Neural progenitor cell (in vitro differentiated cells): ENCODE results near the gene LRP1B. TPM values are rescaled to one million over a fixed set of nuclear protein-coding genes. Genes with fewer than 3 reads are reported as not detected.

ENCODE experiments used
- DNase-seq: peaks from one replicate; pipeline ENCODE4 v3.0.0-alpha.2; 2016; ENCODE audit warnings: low spot score
- H2AFZ ChIP-seq: fragments of 200-600 bp; sonication (generic); replicated peaks from 2 replicates; pipeline ENCODE4 v1.6.1; 2016; ENCODE audit warnings: antibody characterized with exemption
- H3F3A ChIP-seq: fragments of 200-600 bp; sonication (generic); 2 replicates; pipeline ENCODE4 v1.6.1; 2016; ENCODE audit warnings: antibody characterized with exemption, low read depth
- H3K27ac ChIP-seq: fragments of 200-600 bp; sonication (generic); 2 replicates; pipeline ENCODE4 v1.5.1; 2016; ENCODE audit warnings: mild to moderate bottlenecking
- H3K27me3 ChIP-seq: fragments of 200-600 bp; sonication (generic); 2 replicates; pipeline ENCODE4 v1.6.1; 2016; ENCODE audit warnings: mild to moderate bottlenecking, moderate library complexity
- H3K36me3 ChIP-seq: fragments of 200-600 bp; sonication (generic); 2 replicates; pipeline ENCODE4 v1.5.1; 2016
- H3K4me1 ChIP-seq: fragments of 200-600 bp; sonication (generic); 2 replicates; pipeline ENCODE4 v1.6.1; 2016; ENCODE audit warnings: mixed run types
- H3K4me2 ChIP-seq: fragments of 200-600 bp; sonication (generic); 2 replicates; pipeline ENCODE4 v1.6.1; 2016
- H3K4me3 ChIP-seq: fragments of 200-600 bp; sonication (generic); 2 replicates; pipeline ENCODE4 v1.5.1; 2016
- H3K79me2 ChIP-seq: fragments of 200-600 bp; sonication (generic); 2 replicates; pipeline ENCODE4 v1.6.1; 2016; ENCODE audit warnings: low read depth
- H3K9ac ChIP-seq: fragments of 200-600 bp; sonication (generic); 2 replicates; pipeline ENCODE4 v1.6.1; 2016
- H3K9me3 ChIP-seq: fragments of 200-600 bp; sonication (generic); 2 replicates; pipeline ENCODE4 v1.5.1; 2016; ENCODE audit warnings: low read depth
- H4K20me1 ChIP-seq: fragments of 200-600 bp; sonication (generic); 2 replicates; pipeline ENCODE4 v1.6.1; 2016; ENCODE audit warnings: low read depth
- H3K27ac Mint-ChIP-seq: 3 replicates; pipeline ENCODE4 v1.8.0; 2021; ENCODE audit warnings: mixed read lengths
- H3K27me3 Mint-ChIP-seq: 2 replicates; pipeline ENCODE4 v1.8.0; 2022; ENCODE audit warnings: low read depth, mild to moderate bottlenecking, inconsistent platforms, moderate library complexity, mixed read lengths; ENCODE audit not compliant: insufficient read depth
- H3K36me3 Mint-ChIP-seq: 3 replicates; pipeline ENCODE4 v1.8.0; 2021; ENCODE audit warnings: mixed read lengths
- H3K4me1 Mint-ChIP-seq: 3 replicates; pipeline ENCODE4 v1.8.0; 2021; ENCODE audit warnings: mixed read lengths
- H3K4me3 Mint-ChIP-seq: 3 replicates; pipeline ENCODE4 v1.8.0; 2021; ENCODE audit warnings: mild to moderate bottlenecking, moderate library complexity, mixed read lengths
- H3K9me3 Mint-ChIP-seq: 3 replicates; pipeline ENCODE4 v1.8.0; 2020; ENCODE audit warnings: mixed read lengths
- CTCF ChIP-seq: fragments of 200-600 bp; sonication (generic); IDR thresholded peaks from 2 replicates; pipeline ENCODE4 v1.5.1; 2017; ENCODE audit warnings: antibody characterized with exemption, mild to moderate bottlenecking
- EZH2 ChIP-seq: fragments of 200-600 bp; sonication (generic); IDR thresholded peaks from 2 replicates; pipeline ENCODE4 v1.6.1; 2017; ENCODE audit warnings: antibody characterized with exemption, mild to moderate bottlenecking, moderate library complexity
- EZH2phosphoT487 ChIP-seq: fragments of 200-600 bp; sonication (generic); IDR thresholded peaks from 2 replicates; pipeline ENCODE4 v1.6.1; 2017; ENCODE audit warnings: antibody characterized with exemption
- total RNA-seq: library from RNA; depleted of rRNA; stranded (reverse); fragments of >200 nt; gene quantifications from 2 replicates; pipeline ENCODE4 v1.2.3, GENCODE V29; 2015; ENCODE audit warnings: low replicate concordance

LRP1B gene
- total RNA-seq, 1 donor from 2014 or later: not detected

- Histone ChIP-seq H2AFZ (no peak overlapping the region), H3K4me2 (no peak overlapping the region), H4K20me1 (no peaks in the 10 kb centered on the region), H3F3A (no peaks in the 10 kb centered on the region), H3K79me2 (no peaks in the 10 kb centered on the region), H3K27me3 (no peaks in the 10 kb centered on the region), H3K9me3 (no peaks in the 10 kb centered on the region), H3K27ac (no peak overlapping the region), H3K4me1 (no peaks in the 10 kb centered on the region), H3K9ac (no peak overlapping the region), H3K4me3 (no peak overlapping the region), H3K36me3 (no peaks in the 10 kb centered on the region)
- DNase-seq: no peak
- Mint-ChIP-seq H3K4me3 (no peak overlapping the region), H3K9me3 (no peaks in the 10 kb centered on the region), H3K4me1 (no peaks in the 10 kb centered on the region), H3K36me3 (no peaks in the 10 kb centered on the region), H3K27me3 (no peaks in the 10 kb centered on the region), H3K27ac (no peak overlapping the region)
- TF ChIP-seq EZH2: no peak
- no peak for TF ChIP-seq CTCF
- no peak for TF ChIP-seq EZH2phosphoT487
Observed at GRCh38 chr2:140187086-140187485, 1943.7 kb downstream of the LRP1B start.

- H3K4me3 Mint-ChIP-seq: no peak overlapping the region
- Histone ChIP-seq H4K20me1 (no peaks in the 10 kb centered on the region), H3K9me3 (no peaks in the 10 kb centered on the region), H3K36me3 (no peaks in the 10 kb centered on the region), H3K27ac (no peak overlapping the region), H3K4me2 (no peak overlapping the region), H3K79me2 (no peaks in the 10 kb centered on the region), H3K4me1 (no peaks in the 10 kb centered on the region), H3K4me3 (no peak overlapping the region), H3F3A (no peaks in the 10 kb centered on the region), H3K27me3 (no peaks in the 10 kb centered on the region), H3K9ac (no peak overlapping the region), H2AFZ (no peak overlapping the region)
- H3K27ac Mint-ChIP-seq: no peak overlapping the region
- TF ChIP-seq CTCF: no peak
- no peak for TF ChIP-seq EZH2phosphoT487
- TF ChIP-seq EZH2: no peak
- no peak for DNase-seq
- no peaks in the 10 kb centered on the region for H3K4me1 Mint-ChIP-seq
- no peaks in the 10 kb centered on the region for H3K36me3 Mint-ChIP-seq
- no peaks in the 10 kb centered on the region for H3K9me3 Mint-ChIP-seq
- no peaks in the 10 kb centered on the region for H3K27me3 Mint-ChIP-seq
Observed at GRCh38 chr2:140186313-140186712, 1944.5 kb downstream of the LRP1B start.

GRCh38 chr2:140185076-140185475 lies 1945.7 kb downstream of the LRP1B start:
- no peaks in the 10 kb centered on the region for H3K36me3 Mint-ChIP-seq
- Histone ChIP-seq H3K36me3 (no peaks in the 10 kb centered on the region), H3K27ac (no peak overlapping the region), H2AFZ (no peak overlapping the region), H3K79me2 (no peaks in the 10 kb centered on the region), H3K27me3 (no peaks in the 10 kb centered on the region), H3K4me3 (no peak overlapping the region), H3F3A (no peaks in the 10 kb centered on the region), H3K4me2 (no peak overlapping the region), H3K9ac (no peak overlapping the region), H3K9me3 (no peaks in the 10 kb centered on the region), H3K4me1 (no peaks in the 10 kb centered on the region), H4K20me1 (no peaks in the 10 kb centered on the region)
- DNase-seq: no peak
- TF ChIP-seq EZH2 (no peak), CTCF (no peak), EZH2phosphoT487 (no peak)
- H3K4me1 Mint-ChIP-seq: no peaks in the 10 kb centered on the region
- no peaks in the 10 kb centered on the region for H3K9me3 Mint-ChIP-seq
- no peaks in the 10 kb centered on the region for H3K27me3 Mint-ChIP-seq
- H3K4me3 Mint-ChIP-seq: no peak overlapping the region
- no peak overlapping the region for H3K27ac Mint-ChIP-seq
